ENCODE results near the gene ZNF322. TPM values are rescaled to one million over a fixed set of nuclear protein-coding genes. Genes with fewer than 3 reads are reported as not detected.
"Not testable (repeated sequence)": the region's sequence is repeated elsewhere in the genome, so short reads cannot be mapped to it uniquely, and the experiment has no call there.

The ZNF322 gene
- total RNA-seq, result 10 to 100 TPM in 5 of 6 donors, 1 to 10 TPM in 1; 9.1 to 27.3 (median 17.1) TPM

GRCh38 chr6:26659042-26659999, at the start of gene ZNF322:
TSS of gene ZNF322 (minus strand) at chr6:26659746. CDS start at chr6:26638553, 21,193 bp downstream.
- H3K36me3 ChIP-seq, result peaks cover 0 to 26% (median 3%) of the 10 kb centered on the region in 4 donors
- H3K27me3 ChIP-seq, result no peaks in the 10 kb centered on the region
- TF ChIP-seq CTCF (IDR thresholded peaks at IDR 0.05) (peak in 2 of 6 experiments; percentile 7 to 15), POLR2A (IDR thresholded peaks at IDR 0.05) (peak; percentile 3 to 87 (median 73)), EP300 (IDR thresholded peaks at IDR 0.05) (no peak), POLR2AphosphoS5 (IDR thresholded peaks at IDR 0.05) (peak; percentile 64 to 66)
- peak within 1 kb of the TSS; percentile 67 to 87 (median 74) for H3K4me3 ChIP-seq
- peak within 1 kb of the TSS; percentile 80 to 90 (median 86) for H3K27ac ChIP-seq
- peak; percentile 94 to 97 for DNase-seq
- WGBS, 2 donors, result 1 to 2% methylated on average over 16 to 31 of the region's 56 CpGs
- peak; percentile 100 for ATAC-seq (ENCODE audit: low FRiP score in 2 of 2)
- no peaks in the 10 kb centered on the region for H3K9me3 ChIP-seq
- H3K4me1 ChIP-seq, result peaks cover 16 to 34% (median 29%) of the 10 kb centered on the region in 4 donors

- DNase-seq, result not testable (repeated sequence)
Observed at GRCh38 chr6:26705780-26706179, 46.2 kb upstream of the ZNF322 start.

GRCh38 chr6:26705352-26705751, 45.8 kb upstream of the ZNF322 start:
- not testable (repeated sequence) for H3K9me3 ChIP-seq; H3K36me3 ChIP-seq; H3K27ac ChIP-seq; H3K27me3 ChIP-seq; H3K4me1 ChIP-seq; ATAC-seq (ENCODE audit: low FRiP score in 2 of 2); DNase-seq; H3K4me3 ChIP-seq
- no CpG with 5 or more reads among the region's 5 CpGs for WGBS, 2 donors

More at GRCh38 chr6:26705780-26706179, 46.2 kb upstream of the ZNF322 start:
- no CpG with 5 or more reads among the region's 4 CpGs for WGBS, 2 donors
- not testable (repeated sequence) for H3K4me1 ChIP-seq; H3K27me3 ChIP-seq; H3K27ac ChIP-seq; H3K9me3 ChIP-seq; H3K4me3 ChIP-seq; ATAC-seq (ENCODE audit: low FRiP score in 2 of 2); H3K36me3 ChIP-seq

GRCh38 chr6:26701023-26701747, 41.6 kb upstream of the ZNF322 start:
- H3K36me3 ChIP-seq; ATAC-seq (ENCODE audit: low FRiP score in 2 of 2); DNase-seq; H3K27me3 ChIP-seq; H3K4me3 ChIP-seq; H3K27ac ChIP-seq; H3K4me1 ChIP-seq; H3K9me3 ChIP-seq: not testable (repeated sequence)
- WGBS, 2 donors, result no CpG with 5 or more reads among the region's 17 CpGs

- H3K4me1 ChIP-seq; H3K9me3 ChIP-seq; H3K4me3 ChIP-seq; ATAC-seq (ENCODE audit: low FRiP score in 2 of 2); H3K27me3 ChIP-seq; H3K27ac ChIP-seq; DNase-seq; H3K36me3 ChIP-seq: not testable (repeated sequence)
- no CpG with 5 or more reads among the region's 16 CpGs for WGBS, 2 donors
Observed at GRCh38 chr6:26697496-26697895, 38.0 kb upstream of the ZNF322 start.

- not testable (repeated sequence) for H3K9me3 ChIP-seq, H3K4me3 ChIP-seq, H3K36me3 ChIP-seq, DNase-seq, H3K4me1 ChIP-seq, H3K27ac ChIP-seq, H3K27me3 ChIP-seq
- WGBS, 2 donors, result no CpG with 5 or more reads among the region's 43 CpGs
- peak in 1 of 2 donors; percentile 26 for ATAC-seq (ENCODE audit: low FRiP score in 2 of 2)
Observed at GRCh38 chr6:26689324-26689947, 29.9 kb upstream of the ZNF322 start.

GRCh38 chr6:26682435-26683042, 23.0 kb upstream of the ZNF322 start:
- not testable (repeated sequence) for H3K4me3 ChIP-seq; ATAC-seq (ENCODE audit: low FRiP score in 2 of 2); H3K27me3 ChIP-seq

GRCh38 chr6:26673287-26673686, 13.7 kb upstream of the ZNF322 start:
- not testable (repeated sequence) for H3K27ac ChIP-seq; DNase-seq; H3K4me3 ChIP-seq; H3K36me3 ChIP-seq; H3K9me3 ChIP-seq; H3K4me1 ChIP-seq; ATAC-seq (ENCODE audit: low FRiP score in 2 of 2); H3K27me3 ChIP-seq
- WGBS, 2 donors, result no CpG with 5 or more reads among the region's 5 CpGs

More at GRCh38 chr6:26682435-26683042, 23.0 kb upstream of the ZNF322 start:
- not testable (repeated sequence) for H3K4me1 ChIP-seq, H3K36me3 ChIP-seq, H3K9me3 ChIP-seq, H3K27ac ChIP-seq, DNase-seq
- no CpG with 5 or more reads among the region's 5 CpGs for WGBS, 2 donors

GRCh38 chr6:26670558-26670957, 11.0 kb upstream of the ZNF322 start:
- H3K4me1 ChIP-seq; H3K4me3 ChIP-seq; H3K27ac ChIP-seq; H3K9me3 ChIP-seq; ATAC-seq (ENCODE audit: low FRiP score in 2 of 2); H3K36me3 ChIP-seq; H3K27me3 ChIP-seq; DNase-seq: not testable (repeated sequence)
- 66 to 81% methylated on average over 7 of the region's 7 CpGs for WGBS, 2 donors

- not testable (repeated sequence) for H3K4me3 ChIP-seq; DNase-seq; H3K36me3 ChIP-seq; ATAC-seq (ENCODE audit: low FRiP score in 2 of 2); H3K9me3 ChIP-seq; H3K27me3 ChIP-seq; H3K27ac ChIP-seq; H3K4me1 ChIP-seq
- WGBS, 2 donors, result 86 to 97% methylated on average over 6 of the region's 6 CpGs
Observed at GRCh38 chr6:26670003-26670402, 10.5 kb upstream of the ZNF322 start.
